ENCODE data around the gene TRPM2.

GRCh38 chr21:44348861-44349260 lies 4.6 kb upstream of the TRPM2 start:
- no peak for TF ChIP-seq CTCF (IDR thresholded peaks at IDR 0.05)
- TF ChIP-seq REST (IDR thresholded peaks at IDR 0.05; ENCODE audit: insufficient read depth in 1 of 2, low read depth in 2 of 2, low read length in 1 of 2): no peak
